HG02973 (cell line): ENCODE results near the gene WFIKKN1.
A peak's percentile ranks its signal among the peaks of the same experiment; 100 is the strongest.

Source experiments
- ATAC-seq: cut with Tn5 transposase; IDR thresholded peaks from one replicate; pipeline ENCODE4 v1.9.1; 2021; ENCODE audit warnings: moderate library complexity; ENCODE audit not compliant: unreplicated experiment

WFIKKN1 gene

GRCh38 chr16:636206-637080 is 5.7 kb downstream of the WFIKKN1 start, which contains the start of gene METTL26:
TSS of gene METTL26 (minus strand) at chr16:636305. CDS start at chr16:636290, 15 bp downstream.
- ATAC-seq, result peak; percentile 67

- ATAC-seq, result no peak
Measured at GRCh38 chr16:637081-638018, 6.6 kb downstream of the WFIKKN1 start.

- no peak for ATAC-seq
Measured at GRCh38 chr16:638034-638543, 7.3 kb downstream of the WFIKKN1 start.

- no peak for ATAC-seq
Measured at GRCh38 chr16:638836-639235, 8.1 kb downstream of the WFIKKN1 start.

GRCh38 chr16:640614-641013 is 9.8 kb downstream of the WFIKKN1 start:
- no peak for ATAC-seq

- ATAC-seq, result peak; percentile 33
Measured at GRCh38 chr16:641326-642188, 10.8 kb downstream of the WFIKKN1 start, which contains the start of gene MCRIP2. TSS of gene MCRIP2 (plus strand) at chr16:641828. CDS start at chr16:641992, 164 bp downstream.

GRCh38 chr16:642189-643049 is 11.6 kb downstream of the WFIKKN1 start:
- ATAC-seq, result peak; percentile 33

- no peak for ATAC-seq
Measured at GRCh38 chr16:643050-643368, 12.2 kb downstream of the WFIKKN1 start.

- no peak for ATAC-seq
Measured at GRCh38 chr16:644556-644955, 13.8 kb downstream of the WFIKKN1 start.

GRCh38 chr16:645852-646678 is 15.3 kb downstream of the WFIKKN1 start:
- ATAC-seq, result no peak

GRCh38 chr16:646679-647172 is 15.9 kb downstream of the WFIKKN1 start:
- ATAC-seq, result no peak

- no peak for ATAC-seq
Measured at GRCh38 chr16:647173-647902, 16.6 kb downstream of the WFIKKN1 start.

- ATAC-seq, result no peak
Measured at GRCh38 chr16:648071-648780, 17.4 kb downstream of the WFIKKN1 start.

GRCh38 chr16:648781-649589 is 18.2 kb downstream of the WFIKKN1 start, which contains the start of gene WDR90:
TSS of gene WDR90 (plus strand) at chr16:649365. CDS start at chr16:649417, 52 bp downstream.
- peak; percentile 52 for ATAC-seq

- peak; percentile 1 for ATAC-seq
Measured at GRCh38 chr16:649631-650030, 18.8 kb downstream of the WFIKKN1 start.

- no peak for ATAC-seq
Measured at GRCh38 chr16:651844-652243, 21.1 kb downstream of the WFIKKN1 start.
